ENCODE results near the gene BDKRB2. TPM values are rescaled to one million over a fixed set of nuclear protein-coding genes. Genes with fewer than 3 reads are reported as not detected.

BDKRB2 gene
- polyA plus RNA-seq, 2 of the 4 experiments (the other 2 are of a cell fraction) = 13.9 to 21.6 TPM

GRCh38 chr14:96208739-96209138, 4.1 kb downstream of the BDKRB2 start (continued):
- TF ChIP-seq CBX2 (IDR thresholded peaks at IDR 0.05; ENCODE audit: borderline replicate concordance, low read depth) (no peak), TFCP2L1 (CRISPR knock-in tag; IDR thresholded peaks at IDR 0.05) (no peak)

DNA sequence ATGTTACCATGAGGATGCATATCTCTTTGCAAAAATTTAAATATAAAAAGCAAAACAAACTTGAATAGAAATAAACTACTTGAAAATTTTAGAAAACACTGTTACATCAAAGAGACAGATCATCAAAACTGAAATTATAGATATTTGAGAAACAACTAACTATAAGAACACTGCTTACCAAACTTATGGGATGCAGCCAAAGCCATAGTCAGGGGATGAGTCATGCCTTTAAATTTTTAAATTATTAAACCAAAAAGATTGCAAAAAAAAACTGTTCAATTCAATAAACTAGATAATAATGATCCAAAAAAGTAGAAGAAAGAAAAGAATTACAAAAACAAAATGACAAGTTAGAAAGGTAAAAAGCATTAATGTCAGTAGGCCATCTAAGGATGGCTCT, 7.5 kb downstream of the BDKRB2 start:
- Histone ChIP-seq H3K4me3 (no peak overlapping the region), H3K4me1 (peaks cover 19% of the 10 kb centered on the region; the same call in 2 of the 3 replicates), H3K27ac (no peak overlapping the region), H3K9me3 (peaks cover 12% of the 10 kb centered on the region; the same call in 2 of the 3 replicates), H3K4me2 (no peak overlapping the region)
- POLR2A ChIA-PET = interaction anchor here (0.6 kb wide), 1 partner anchor 75 kb away, joined by 3 read pairs; no protein-coding TSS in a partner anchor
- DNase-seq (ENCODE audit: low read depth in 1 of 2, low spot score in 1 of 2) (no peak), FAIRE-seq (no peak), ATAC-seq (no peak)
- CTCF ChIA-PET = interaction anchor here (1.9 kb wide), 1 partner anchor 63 kb away, joined by 8 read pairs; no protein-coding TSS in a partner anchor
- TF ChIP-seq TFCP2L1 (CRISPR knock-in tag; IDR thresholded peaks at IDR 0.05) (no peak), EHMT2 (IDR thresholded peaks at IDR 0.05; ENCODE audit: low read depth) (no peak), MAZ (IDR thresholded peaks at IDR 0.05; ENCODE audit: borderline replicate concordance, low read depth, low read length) (no peak), SREBF2 (IDR thresholded peaks at IDR 0.05) (no peak), FOSL2 (IDR thresholded peaks at IDR 0.05) (no peak), FOSL2 (CRISPR knock-in tag; IDR thresholded peaks at IDR 0.05) (peak; percentile 56), RFX5 (IDR thresholded peaks at IDR 0.05) (no peak), HEYL (CRISPR knock-in tag; IDR thresholded peaks at IDR 0.05) (no peak)

GRCh38 chr14:96212896-96213295, 8.3 kb downstream of the BDKRB2 start:
- peaks cover 19% of the 10 kb centered on the region; the same call in 2 of the 3 replicates for H3K4me1 ChIP-seq
- ChIA-PET POLR2A (interaction anchor here (0.6 kb wide), 1 partner anchor 76 kb away, joined by 3 read pairs; no protein-coding TSS in a partner anchor), CTCF (no interaction called here)
- TF ChIP-seq, protein P1, sequence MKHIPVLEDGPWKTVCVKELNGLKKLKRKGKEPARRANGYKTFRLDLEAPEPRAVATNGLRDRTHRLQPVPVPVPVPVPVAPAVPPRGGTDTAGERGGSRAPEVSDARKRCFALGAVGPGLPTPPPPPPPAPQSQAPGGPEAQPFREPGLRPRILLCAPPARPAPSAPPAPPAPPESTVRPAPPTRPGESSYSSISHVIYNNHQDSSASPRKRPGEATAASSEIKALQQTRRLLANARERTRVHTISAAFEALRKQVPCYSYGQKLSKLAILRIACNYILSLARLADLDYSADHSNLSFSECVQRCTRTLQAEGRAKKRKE (CRISPR knock-in tag; IDR thresholded peaks at IDR 0.05; ENCODE audit: low read depth) = no peak
- TF ChIP-seq RAD21 (conservative IDR thresholded peaks at IDR 0.05 in 1 of 2, IDR thresholded peaks at IDR 0.05 in 1 of 2) = no peak
- no peak overlapping the region for H3K4me3 ChIP-seq
- H3K9me3 ChIP-seq = peaks cover 12% of the 10 kb centered on the region; the same call in 2 of the 3 replicates
- DNase-seq (ENCODE audit: low read depth in 1 of 2, low spot score in 1 of 2) = no peak
- FAIRE-seq = no peak
- ATAC-seq = no peak
- 87% methylated on average over 4 of the region's 4 CpGs for WGBS (ENCODE audit: missing lambda C conversion rate)
- H3K27ac ChIP-seq = peak overlapping the region in 1 of 2 experiments; percentile 34; a peak in 1 of 6 replicates
- H3K4me2 ChIP-seq = no peak overlapping the region

DNA sequence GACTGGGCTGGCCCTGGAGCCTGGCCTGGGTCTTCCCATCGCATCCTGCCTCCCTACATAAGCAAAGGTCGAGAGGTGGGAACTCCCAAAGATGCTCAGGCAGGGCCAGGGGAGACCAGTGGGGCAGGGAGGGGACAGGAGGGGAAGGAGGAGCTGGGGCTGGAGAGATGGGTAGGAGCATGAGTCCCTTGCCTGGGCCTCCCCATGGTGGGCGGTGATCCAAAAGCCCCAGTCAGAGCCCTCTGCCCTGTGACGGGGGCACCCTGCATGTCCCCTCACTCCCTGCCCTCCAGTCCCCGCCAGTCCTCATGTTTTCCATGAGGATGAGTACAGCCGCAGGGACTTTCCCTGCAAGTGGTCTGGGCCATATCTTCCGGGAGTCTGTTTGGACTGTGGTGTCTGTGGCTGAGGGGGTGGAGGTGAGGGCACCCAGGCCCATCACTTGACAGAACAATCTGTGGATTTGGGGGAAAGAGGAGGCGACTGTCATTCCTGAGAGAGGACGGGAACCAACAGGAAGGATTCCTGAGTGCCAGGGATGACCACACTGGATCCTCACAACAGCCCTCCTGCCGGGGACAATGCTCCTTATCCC, 9.3 kb downstream of the BDKRB2 start:
- ChIA-PET POLR2A (interaction anchor here (0.6 kb wide), 1 partner anchor 62 kb away, joined by 3 read pairs; no protein-coding TSS in a partner anchor), CTCF (no interaction called here)

GRCh38 chr14:96214793-96215192, 10.2 kb downstream of the BDKRB2 start:
- CTCF ChIA-PET = interaction anchor here (1.2 to 1.8 kb wide), 3 partner anchors 60 to 219 kb away, joined by 4 to 5 read pairs (median 5); no protein-coding TSS in a partner anchor
- 91% methylated on average over 4 of the region's 4 CpGs for WGBS (ENCODE audit: missing lambda C conversion rate)
- no peak for ATAC-seq
- Histone ChIP-seq H3K27ac (no peak overlapping the region; a peak in 1 of 6 replicates), H3K4me2 (no peak overlapping the region), H3K4me1 (peaks cover 25% of the 10 kb centered on the region), H3K9me3 (peaks cover 12% of the 10 kb centered on the region; the same call in 2 of the 3 replicates), H3K4me3 (no peak overlapping the region)
- POLR2A ChIA-PET = no interaction called here
- TF ChIP-seq HDAC2 (IDR thresholded peaks at IDR 0.05) = no peak
- no peak for TF ChIP-seq ZFP36 (IDR thresholded peaks at IDR 0.05; ENCODE audit: borderline replicate concordance, partially characterized antibody)
- no peak for TF ChIP-seq MAZ (IDR thresholded peaks at IDR 0.05; ENCODE audit: borderline replicate concordance, low read depth, low read length)
- no peak for TF ChIP-seq PHF8 (IDR thresholded peaks at IDR 0.05; ENCODE audit: borderline replicate concordance, low read depth)
- TF ChIP-seq CHD2 (IDR thresholded peaks at IDR 0.05; ENCODE audit: low read length, partially characterized antibody) = no peak
- TF ChIP-seq FOXS1 (CRISPR knock-in tag; IDR thresholded peaks at IDR 0.05) = no peak
- TF ChIP-seq CBX8 (IDR thresholded peaks at IDR 0.05) = no peak
- no peak for TF ChIP-seq RFX5 (IDR thresholded peaks at IDR 0.05)
- TF ChIP-seq MYC (IDR thresholded peaks at IDR 0.05; ENCODE audit: borderline replicate concordance, low read length) = no peak
- TF ChIP-seq, protein P2, sequence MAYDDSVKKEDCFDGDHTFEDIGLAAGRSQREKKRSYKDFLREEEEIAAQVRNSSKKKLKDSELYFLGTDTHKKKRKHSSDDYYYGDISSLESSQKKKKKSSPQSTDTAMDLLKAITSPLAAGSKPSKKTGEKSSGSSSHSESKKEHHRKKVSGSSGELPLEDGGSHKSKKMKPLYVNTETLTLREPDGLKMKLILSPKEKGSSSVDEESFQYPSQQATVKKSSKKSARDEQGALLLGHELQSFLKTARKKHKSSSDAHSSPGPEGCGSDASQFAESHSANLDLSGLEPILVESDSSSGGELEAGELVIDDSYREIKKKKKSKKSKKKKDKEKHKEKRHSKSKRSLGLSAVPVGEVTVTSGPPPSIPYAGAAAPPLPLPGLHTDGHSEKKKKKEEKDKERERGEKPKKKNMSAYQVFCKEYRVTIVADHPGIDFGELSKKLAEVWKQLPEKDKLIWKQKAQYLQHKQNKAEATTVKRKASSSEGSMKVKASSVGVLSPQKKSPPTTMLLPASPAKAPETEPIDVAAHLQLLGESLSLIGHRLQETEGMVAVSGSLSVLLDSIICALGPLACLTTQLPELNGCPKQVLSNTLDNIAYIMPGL (CRISPR knock-in tag; IDR thresholded peaks at IDR 0.05; ENCODE audit: borderline replicate concordance) = no peak
- no peak for TF ChIP-seq BHLHE40 (IDR thresholded peaks at IDR 0.05; ENCODE audit: low read depth, low read length)
- TF ChIP-seq ZNF302 (CRISPR knock-in tag; IDR thresholded peaks at IDR 0.05) = no peak
- no peak for TF ChIP-seq JUNB (IDR thresholded peaks at IDR 0.05)
- TF ChIP-seq MAFK (IDR thresholded peaks at IDR 0.05; ENCODE audit: partially characterized antibody) = no peak
- no peak for DNase-seq (ENCODE audit: low read depth in 1 of 2, low spot score in 1 of 2)
- FAIRE-seq = no peak

More for the DNA sequence above, 9.3 kb downstream of the BDKRB2 start:
- no peak overlapping the region for H3K4me3 ChIP-seq
- peak overlapping the region in 1 of 2 experiments; percentile 38; a peak in 1 of 6 replicates for H3K27ac ChIP-seq
- TF ChIP-seq TP53 (CRISPR knock-in tag; IDR thresholded peaks at IDR 0.05) (no peak), ZSCAN20 (CRISPR knock-in tag; IDR thresholded peaks at IDR 0.05) (no peak)
- no peak overlapping the region for H3K4me2 ChIP-seq
- peaks cover 21% of the 10 kb centered on the region for H3K4me1 ChIP-seq
- DNase-seq (ENCODE audit: low read depth in 1 of 2, low spot score in 1 of 2) = no peak
- FAIRE-seq = no peak
- WGBS (ENCODE audit: missing lambda C conversion rate) = 80% methylated on average over 10 of the region's 10 CpGs
- peaks cover 12% of the 10 kb centered on the region; the same call in 2 of the 3 replicates for H3K9me3 ChIP-seq
- ATAC-seq = peak in 1 of 2 experiments; percentile 23; a peak in 3 of 6 replicates
